GM23338 (cell line): Measurements from ENCODE around the gene GJA10. TPM values are rescaled to one million over a fixed set of nuclear protein-coding genes. Genes with fewer than 3 reads are reported as not detected.

Experiments
- ATAC-seq: fragments of 200-7000 bp; cut with Tn5 transposase; 3 replicates; pipeline ENCODE4 v1.9.1; 2020
- DNase-seq: peaks from one replicate; pipeline ENCODE4 v3.0.0-alpha.2; 2015; ENCODE audit warnings: low spot score
- H2AFZ ChIP-seq: fragments of 200-600 bp; sonication (generic); 2 replicates; pipeline ENCODE4 v1.8.0; 2016; ENCODE audit warnings: antibody characterized with exemption, mild to moderate bottlenecking, moderate library complexity
- H3F3A ChIP-seq: fragments of 200-600 bp; sonication (generic); replicated peaks from 2 replicates; pipeline ENCODE4 v1.8.0; 2017; ENCODE audit warnings: antibody characterized with exemption, mixed run types, low read depth
- H3K27ac ChIP-seq: fragments of 200-600 bp; sonication (generic); 2 replicates; pipeline ENCODE4 v1.6.1; 2016; ENCODE audit warnings: low read depth
- H3K27me3 ChIP-seq: fragments of 200-600 bp; sonication (generic); 2 replicates; pipeline ENCODE4 v1.8.0; 2016; ENCODE audit warnings: mild to moderate bottlenecking, mixed run types, moderate library complexity; ENCODE audit not compliant: insufficient read depth
- H3K36me3 ChIP-seq: fragments of 200-600 bp; sonication (generic); 2 replicates; pipeline ENCODE4 v1.8.0; 2016; ENCODE audit warnings: mild to moderate bottlenecking; ENCODE audit not compliant: insufficient read depth
- H3K4me1 ChIP-seq: fragments of 200-600 bp; sonication (generic); 2 replicates; pipeline ENCODE4 v1.8.0; 2016; ENCODE audit warnings: mild to moderate bottlenecking, moderate library complexity; ENCODE audit not compliant: insufficient read depth
- H3K4me2 ChIP-seq: fragments of 200-600 bp; sonication (generic); 2 replicates; pipeline ENCODE4 v1.7.1; 2017; ENCODE audit warnings: mixed run types
- H3K4me3 ChIP-seq: fragments of 200-600 bp; sonication (generic); 2 replicates; pipeline ENCODE4 v1.6.1; 2016; ENCODE audit warnings: mixed run types
- H3K79me2 ChIP-seq: fragments of 200-600 bp; sonication (generic); replicated peaks from 2 replicates; pipeline ENCODE4 v1.8.0; 2017; ENCODE audit warnings: mild to moderate bottlenecking; ENCODE audit not compliant: insufficient read depth
- H3K9me2 ChIP-seq: fragments of 200-600 bp; sonication (generic); 2 replicates; pipeline ENCODE4 v1.8.0; 2017; ENCODE audit not compliant: insufficient read depth
- H4K20me1 ChIP-seq: fragments of 200-600 bp; sonication (generic); replicated peaks from 2 replicates; pipeline ENCODE4 v1.8.0; 2017; ENCODE audit warnings: mild to moderate bottlenecking; ENCODE audit not compliant: insufficient read depth
- H3K27ac Mint-ChIP-seq: 2 replicates; pipeline ENCODE4 v1.8.0; 2020; ENCODE audit warnings: inconsistent platforms, mild to moderate bottlenecking, moderate library complexity, mixed read lengths
- H3K27me3 Mint-ChIP-seq: 3 replicates; pipeline ENCODE4 v1.8.0; 2022; ENCODE audit warnings: low read depth, mild to moderate bottlenecking, moderate library complexity, mixed read lengths, inconsistent platforms; ENCODE audit not compliant: insufficient read depth, poor library complexity
- H3K36me3 Mint-ChIP-seq: 3 replicates; pipeline ENCODE4 v1.8.0; 2021; ENCODE audit warnings: low read depth, mild to moderate bottlenecking, inconsistent platforms, moderate library complexity, mixed read lengths
- H3K4me1 Mint-ChIP-seq: 3 replicates; pipeline ENCODE4 v1.8.0; 2020; ENCODE audit warnings: mild to moderate bottlenecking, inconsistent platforms, mixed read lengths
- H3K4me3 Mint-ChIP-seq: 3 replicates; pipeline ENCODE4 v1.8.0; 2021; ENCODE audit warnings: moderate library complexity, mild to moderate bottlenecking, inconsistent platforms, mixed read lengths
- H3K9me3 Mint-ChIP-seq: 3 replicates; pipeline ENCODE4 v1.8.0; 2020; ENCODE audit warnings: moderate library complexity, mild to moderate bottlenecking, inconsistent platforms, mixed read lengths
- CREB1 ChIP-seq: fragments of 250-450 bp; sonication (Bioruptor Pico); IDR thresholded peaks from 2 replicates; pipeline ENCODE4 v1.5.0; 2020; ENCODE audit warnings: low read depth, mild to moderate bottlenecking, moderate library complexity
- CTCF ChIP-seq, 2 experiments: fragments of 200-600 bp in 1 of 2; sonication (generic) in 1 of 2; conservative IDR thresholded peaks; 2 replicates each; pipeline versions ENCODE4 v1.5.1 to v1.6.1; 2016 to 2017; ENCODE audit warnings: antibody characterized with exemption in 2 of 2, low read depth in 2 of 2, mild to moderate bottlenecking in 2 of 2, moderate library complexity in 1 of 2
- EZH2 ChIP-seq: fragments of 200-600 bp; sonication (generic); IDR thresholded peaks from one replicate; pipeline ENCODE4 v1.8.0; 2017; ENCODE audit warnings: antibody characterized with exemption, mild to moderate bottlenecking, low read depth; ENCODE audit not compliant: unreplicated experiment
- EZH2phosphoT487 ChIP-seq: fragments of 200-600 bp; sonication (generic); IDR thresholded peaks from one replicate; pipeline ENCODE4 v1.8.1; 2018; ENCODE audit warnings: antibody characterized with exemption; ENCODE audit not compliant: unreplicated experiment
- JUNB ChIP-seq: IDR thresholded peaks from one replicate; pipeline ENCODE4 v1.6.1; 2016; ENCODE audit warnings: antibody characterized with exemption; ENCODE audit not compliant: unreplicated experiment
- NANOG ChIP-seq: IDR thresholded peaks from 2 replicates; pipeline ENCODE4 v1.6.1; 2016; ENCODE audit warnings: antibody characterized with exemption, borderline replicate concordance
- POLR2AphosphoS5 ChIP-seq: IDR thresholded peaks from 2 replicates; pipeline ENCODE4 v1.6.1; 2016; ENCODE audit warnings: antibody characterized with exemption, low read depth
- REST ChIP-seq: IDR thresholded peaks from one replicate; pipeline ENCODE4 v1.6.1; 2018; ENCODE audit warnings: antibody characterized with exemption; ENCODE audit not compliant: unreplicated experiment
- STAT1 ChIP-seq: IDR thresholded peaks from one replicate; pipeline ENCODE4 v1.6.1; 2016; ENCODE audit warnings: antibody characterized with exemption; ENCODE audit not compliant: unreplicated experiment
- ZNF114 ChIP-seq: fragments of 250-450 bp; sonication (Bioruptor Pico); IDR thresholded peaks from 2 replicates; pipeline ENCODE4 v1.5.0; 2020; ENCODE audit warnings: mild to moderate bottlenecking, moderate library complexity
- ZNF331 ChIP-seq: fragments of 250-450 bp; sonication (Bioruptor Pico); IDR thresholded peaks from 2 replicates; pipeline ENCODE4 v1.5.0; 2020; ENCODE audit warnings: low read depth, mild to moderate bottlenecking, moderate library complexity
- polyA plus RNA-seq: library from polyadenylated mRNA; unstranded; fragments of >200 nt; fragmentation: Nextera tagmentation; extraction: Ambion mirVana; gene quantifications from 2 replicates; pipeline ENCODE4 v1.2.1, GENCODE V29; 2016
- total RNA-seq: library from RNA; depleted of rRNA; stranded (reverse); fragments of >200 nt; shearing (Covaris generic); gene quantifications from 2 replicates; pipeline ENCODE4 v1.2.3, GENCODE V29; 2014
- TF ChIP-seq, protein P1 (sequence below): IDR thresholded peaks from 2 replicates; pipeline ENCODE4 v1.6.1; 2016; ENCODE audit warnings: antibody characterized with exemption
- TF ChIP-seq, protein P2 (sequence below): fragments of 250-450 bp; sonication (Bioruptor Pico); IDR thresholded peaks from 2 replicates; pipeline ENCODE4 v1.5.0; 2020; ENCODE audit warnings: mild to moderate bottlenecking, moderate library complexity

GJA10 gene
- total and polyA plus RNA-seq, 2 experiments from 2014 or later, result not detected

GRCh38 chr6:89921197-89921596 lies 26.9 kb downstream of the GJA10 start:
- H3K27me3 Mint-ChIP-seq, result peaks cover 6% of the 10 kb centered on the region
- Histone ChIP-seq H2AFZ (peak overlapping the region; percentile 59; the same call in 1 of the 2 replicates), H3K4me2 (no peak overlapping the region), H3K36me3 (no peaks in the 10 kb centered on the region), H4K20me1 (no peaks in the 10 kb centered on the region), H3K4me1 (no peaks in the 10 kb centered on the region), H3K9me2 (no peaks in the 10 kb centered on the region), H3K27me3 (no peaks in the 10 kb centered on the region), H3K4me3 (no peak overlapping the region), H3K27ac (no peak overlapping the region), H3K79me2 (no peaks in the 10 kb centered on the region), H3F3A (no peaks in the 10 kb centered on the region)
- peaks cover 5% of the 10 kb centered on the region; the same call in 1 of the 3 replicates for H3K9me3 Mint-ChIP-seq
- TF ChIP-seq POLR2AphosphoS5, result no peak
- TF ChIP-seq EZH2, result no peak
- TF ChIP-seq ZNF114 (CRISPR knock-in tag), result no peak
- no peak for TF ChIP-seq CREB1
- TF ChIP-seq STAT1, result no peak
- no peak for TF ChIP-seq NANOG
- no peak for TF ChIP-seq REST
- TF ChIP-seq CTCF (conservative IDR thresholded peaks at IDR 0.05; ENCODE audit: low read depth in 2 of 2), result no peak
- TF ChIP-seq ZNF331 (CRISPR knock-in tag), result no peak
- no peak for TF ChIP-seq JUNB
- TF ChIP-seq, protein P1, sequence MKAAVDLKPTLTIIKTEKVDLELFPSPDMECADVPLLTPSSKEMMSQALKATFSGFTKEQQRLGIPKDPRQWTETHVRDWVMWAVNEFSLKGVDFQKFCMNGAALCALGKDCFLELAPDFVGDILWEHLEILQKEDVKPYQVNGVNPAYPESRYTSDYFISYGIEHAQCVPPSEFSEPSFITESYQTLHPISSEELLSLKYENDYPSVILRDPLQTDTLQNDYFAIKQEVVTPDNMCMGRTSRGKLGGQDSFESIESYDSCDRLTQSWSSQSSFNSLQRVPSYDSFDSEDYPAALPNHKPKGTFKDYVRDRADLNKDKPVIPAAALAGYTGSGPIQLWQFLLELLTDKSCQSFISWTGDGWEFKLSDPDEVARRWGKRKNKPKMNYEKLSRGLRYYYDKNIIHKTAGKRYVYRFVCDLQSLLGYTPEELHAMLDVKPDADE, result no peak
- TF ChIP-seq, protein P2, sequence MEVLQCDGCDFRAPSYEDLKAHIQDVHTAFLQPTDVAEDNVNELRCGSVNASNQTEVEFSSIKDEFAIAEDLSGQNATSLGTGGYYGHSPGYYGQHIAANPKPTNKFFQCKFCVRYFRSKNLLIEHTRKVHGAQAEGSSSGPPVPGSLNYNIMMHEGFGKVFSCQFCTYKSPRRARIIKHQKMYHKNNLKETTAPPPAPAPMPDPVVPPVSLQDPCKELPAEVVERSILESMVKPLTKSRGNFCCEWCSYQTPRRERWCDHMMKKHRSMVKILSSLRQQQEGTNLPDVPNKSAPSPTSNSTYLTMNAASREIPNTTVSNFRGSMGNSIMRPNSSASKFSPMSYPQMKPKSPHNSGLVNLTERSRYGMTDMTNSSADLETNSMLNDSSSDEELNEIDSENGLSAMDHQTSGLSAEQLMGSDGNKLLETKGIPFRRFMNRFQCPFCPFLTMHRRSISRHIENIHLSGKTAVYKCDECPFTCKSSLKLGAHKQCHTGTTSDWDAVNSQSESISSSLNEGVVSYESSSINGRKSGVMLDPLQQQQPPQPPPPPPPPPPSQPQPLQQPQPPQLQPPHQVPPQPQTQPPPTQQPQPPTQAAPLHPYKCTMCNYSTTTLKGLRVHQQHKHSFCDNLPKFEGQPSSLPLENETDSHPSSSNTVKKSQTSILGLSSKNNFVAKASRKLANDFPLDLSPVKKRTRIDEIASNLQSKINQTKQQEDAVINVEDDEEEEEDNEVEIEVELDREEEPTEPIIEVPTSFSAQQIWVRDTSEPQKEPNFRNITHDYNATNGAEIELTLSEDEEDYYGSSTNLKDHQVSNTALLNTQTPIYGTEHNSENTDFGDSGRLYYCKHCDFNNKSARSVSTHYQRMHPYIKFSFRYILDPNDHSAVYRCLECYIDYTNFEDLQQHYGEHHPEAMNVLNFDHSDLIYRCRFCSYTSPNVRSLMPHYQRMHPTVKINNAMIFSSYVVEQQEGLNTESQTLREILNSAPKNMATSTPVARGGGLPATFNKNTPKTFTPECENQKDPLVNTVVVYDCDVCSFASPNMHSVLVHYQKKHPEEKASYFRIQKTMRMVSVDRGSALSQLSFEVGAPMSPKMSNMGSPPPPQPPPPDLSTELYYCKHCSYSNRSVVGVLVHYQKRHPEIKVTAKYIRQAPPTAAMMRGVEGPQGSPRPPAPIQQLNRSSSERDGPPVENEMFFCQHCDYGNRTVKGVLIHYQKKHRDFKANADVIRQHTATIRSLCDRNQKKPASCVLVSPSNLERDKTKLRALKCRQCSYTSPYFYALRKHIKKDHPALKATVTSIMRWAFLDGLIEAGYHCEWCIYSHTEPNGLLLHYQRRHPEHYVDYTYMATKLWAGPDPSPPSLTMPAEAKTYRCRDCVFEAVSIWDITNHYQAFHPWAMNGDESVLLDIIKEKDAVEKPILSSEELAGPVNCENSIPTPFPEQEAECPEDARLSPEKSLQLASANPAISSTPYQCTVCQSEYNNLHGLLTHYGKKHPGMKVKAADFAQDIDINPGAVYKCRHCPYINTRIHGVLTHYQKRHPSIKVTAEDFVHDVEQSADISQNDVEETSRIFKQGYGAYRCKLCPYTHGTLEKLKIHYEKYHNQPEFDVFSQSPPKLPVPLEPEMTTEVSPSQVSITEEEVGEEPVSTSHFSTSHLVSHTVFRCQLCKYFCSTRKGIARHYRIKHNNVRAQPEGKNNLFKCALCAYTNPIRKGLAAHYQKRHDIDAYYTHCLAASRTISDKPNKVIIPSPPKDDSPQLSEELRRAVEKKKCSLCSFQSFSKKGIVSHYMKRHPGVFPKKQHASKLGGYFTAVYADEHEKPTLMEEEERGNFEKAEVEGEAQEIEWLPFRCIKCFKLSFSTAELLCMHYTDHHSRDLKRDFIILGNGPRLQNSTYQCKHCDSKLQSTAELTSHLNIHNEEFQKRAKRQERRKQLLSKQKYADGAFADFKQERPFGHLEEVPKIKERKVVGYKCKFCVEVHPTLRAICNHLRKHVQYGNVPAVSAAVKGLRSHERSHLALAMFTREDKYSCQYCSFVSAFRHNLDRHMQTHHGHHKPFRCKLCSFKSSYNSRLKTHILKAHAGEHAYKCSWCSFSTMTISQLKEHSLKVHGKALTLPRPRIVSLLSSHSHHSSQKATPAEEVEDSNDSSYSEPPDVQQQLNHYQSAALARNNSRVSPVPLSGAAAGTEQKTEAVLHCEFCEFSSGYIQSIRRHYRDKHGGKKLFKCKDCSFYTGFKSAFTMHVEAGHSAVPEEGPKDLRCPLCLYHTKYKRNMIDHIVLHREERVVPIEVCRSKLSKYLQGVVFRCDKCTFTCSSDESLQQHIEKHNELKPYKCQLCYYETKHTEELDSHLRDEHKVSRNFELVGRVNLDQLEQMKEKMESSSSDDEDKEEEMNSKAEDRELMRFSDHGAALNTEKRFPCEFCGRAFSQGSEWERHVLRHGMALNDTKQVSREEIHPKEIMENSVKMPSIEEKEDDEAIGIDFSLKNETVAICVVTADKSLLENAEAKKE (CRISPR knock-in tag), result no peak
- TF ChIP-seq EZH2phosphoT487, result no peak
- H3K4me1 Mint-ChIP-seq, result peaks cover 5% of the 10 kb centered on the region
- no peak overlapping the region for H3K4me3 Mint-ChIP-seq
- H3K27ac Mint-ChIP-seq, result no peak overlapping the region
- H3K36me3 Mint-ChIP-seq, result no peaks in the 10 kb centered on the region
- no peak for DNase-seq
- no peak for ATAC-seq
